Mucosa of descending colon (tissue), 3 donors: ENCODE measurements around the gene FGD5. TPM values are rescaled to one million over a fixed set of nuclear protein-coding genes. Genes with fewer than 3 reads are reported as not detected.
A peak's percentile ranks its signal among the peaks of the same experiment; 100 is the strongest.

Experiments
- ATAC-seq: fragments of 200-7000 bp; cut with Tn5 transposase; one replicate; pipeline ENCODE4 v1.9.1; 2020; ENCODE audit warnings: mild to moderate bottlenecking, moderate library complexity
- DNase-seq, 3 donors: peaks; one replicate each; pipeline ENCODE4 v3.0.0-alpha.2; 2020
- H3K36me3 ChIP-seq: fragments of 200-600 bp; one replicate; pipeline ENCODE4 v1.8.0; 2021; ENCODE audit warnings: low read depth, mild to moderate bottlenecking
- H3K4me1 ChIP-seq: fragments of 200-600 bp; one replicate; pipeline ENCODE4 v1.8.0; 2021; ENCODE audit warnings: low read depth, mild to moderate bottlenecking
- H3K4me3 ChIP-seq: fragments of 200-600 bp; one replicate; pipeline ENCODE4 v1.8.0; 2021; ENCODE audit warnings: mild to moderate bottlenecking
- H3K9me3 ChIP-seq: fragments of 200-600 bp; one replicate; pipeline ENCODE4 v1.8.0; 2021; ENCODE audit warnings: mild to moderate bottlenecking
- intact Hi-C, 2 donors: fragments of 100-400 bp; cut with DNase I in 1 of 2; cut with micrococcal nuclease in 1 of 2; formaldehyde crosslinking; loops; one replicate each; pipeline versions ENCODE4 v1.11.0 to v1.11.1; 2022; cut with DNase I, micrococcal nuclease
- total RNA-seq, 3 donors: library from RNA; stranded (reverse); fragmentation: NEBNext Ultra II Directional in 2 of 3; extraction: Animal tissue kit (Norgen Biotek cat#: 25700) in 2 of 3; gene quantifications; one replicate each; pipeline versions ENCODE4 v1.2.1 to v1.2.4, GENCODE V29; 2021 to 2023
- TF ChIP-seq, protein P1 (sequence below): fragments of 200-600 bp; IDR thresholded peaks from one replicate; pipeline ENCODE4 v1.8.0; 2022; ENCODE audit warnings: antibody characterized with exemption, mild to moderate bottlenecking
- donor health status: DM: no; HTN: no; CAD: no; lungs with moderate emphysema.
- donor health status: DM: no; HTN: no; CAD: no.
- donor health status: DM: no; HTN: yes; CAD: no.

FGD5 gene
- total RNA-seq, 3 donors from 2014 or later: 6.1 to 15.1 (median 9.2) TPM

DNA sequence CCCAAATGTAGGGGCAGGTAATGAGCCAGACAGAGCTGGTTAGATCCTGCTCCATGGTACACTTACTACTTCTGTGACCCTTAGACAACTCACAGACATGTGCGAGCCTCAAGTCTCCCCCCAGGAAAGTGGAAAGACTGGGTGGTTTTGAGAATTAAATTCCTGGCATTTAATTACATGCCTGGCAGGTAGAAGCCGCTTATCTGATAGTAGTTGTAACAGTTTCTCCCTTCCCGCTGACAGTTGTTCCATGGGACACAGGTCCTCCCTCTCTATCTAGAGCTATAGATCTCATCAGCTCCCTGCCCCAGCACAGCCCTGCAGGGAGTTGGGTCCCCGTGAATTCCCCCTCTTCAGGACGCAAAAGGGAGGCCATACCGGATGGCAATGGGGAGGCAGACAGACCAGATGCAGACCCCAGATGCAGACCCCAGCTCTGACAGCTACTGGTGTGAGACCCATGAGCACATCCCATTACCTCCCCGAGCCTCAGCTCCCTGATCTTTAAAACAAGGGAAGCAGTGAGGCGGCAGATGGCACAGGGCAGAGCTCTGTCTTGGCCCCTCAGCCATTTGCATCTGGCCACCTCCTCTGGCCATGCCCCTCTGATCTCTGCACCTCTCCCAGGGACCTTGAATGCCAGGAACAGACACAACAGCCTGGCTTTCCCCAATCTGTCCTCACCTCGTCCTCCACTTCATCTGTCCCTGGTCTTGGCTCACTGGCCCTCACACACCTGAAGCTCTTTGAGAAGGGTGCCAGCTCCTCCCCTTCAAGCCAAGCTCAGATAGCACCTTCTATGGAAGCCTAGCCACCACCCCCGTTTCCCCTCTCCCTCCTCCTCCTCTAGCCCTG, 94.5 kb downstream of the FGD5 start:
- H3K9me3 ChIP-seq: no peaks in the 10 kb centered on the region
- no peak overlapping the region for H3K4me3 ChIP-seq
- TF ChIP-seq, protein P1, sequence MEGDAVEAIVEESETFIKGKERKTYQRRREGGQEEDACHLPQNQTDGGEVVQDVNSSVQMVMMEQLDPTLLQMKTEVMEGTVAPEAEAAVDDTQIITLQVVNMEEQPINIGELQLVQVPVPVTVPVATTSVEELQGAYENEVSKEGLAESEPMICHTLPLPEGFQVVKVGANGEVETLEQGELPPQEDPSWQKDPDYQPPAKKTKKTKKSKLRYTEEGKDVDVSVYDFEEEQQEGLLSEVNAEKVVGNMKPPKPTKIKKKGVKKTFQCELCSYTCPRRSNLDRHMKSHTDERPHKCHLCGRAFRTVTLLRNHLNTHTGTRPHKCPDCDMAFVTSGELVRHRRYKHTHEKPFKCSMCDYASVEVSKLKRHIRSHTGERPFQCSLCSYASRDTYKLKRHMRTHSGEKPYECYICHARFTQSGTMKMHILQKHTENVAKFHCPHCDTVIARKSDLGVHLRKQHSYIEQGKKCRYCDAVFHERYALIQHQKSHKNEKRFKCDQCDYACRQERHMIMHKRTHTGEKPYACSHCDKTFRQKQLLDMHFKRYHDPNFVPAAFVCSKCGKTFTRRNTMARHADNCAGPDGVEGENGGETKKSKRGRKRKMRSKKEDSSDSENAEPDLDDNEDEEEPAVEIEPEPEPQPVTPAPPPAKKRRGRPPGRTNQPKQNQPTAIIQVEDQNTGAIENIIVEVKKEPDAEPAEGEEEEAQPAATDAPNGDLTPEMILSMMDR: no peak
- no peaks in the 10 kb centered on the region for H3K36me3 ChIP-seq
- ATAC-seq: no peak
- intact Hi-C loops: loop anchor here in 1 of 2 donors (10.0 kb wide), 1 partner anchor 118 kb away; no protein-coding TSS in a partner anchor
- no peak for DNase-seq
- no peaks in the 10 kb centered on the region for H3K4me1 ChIP-seq

DNA sequence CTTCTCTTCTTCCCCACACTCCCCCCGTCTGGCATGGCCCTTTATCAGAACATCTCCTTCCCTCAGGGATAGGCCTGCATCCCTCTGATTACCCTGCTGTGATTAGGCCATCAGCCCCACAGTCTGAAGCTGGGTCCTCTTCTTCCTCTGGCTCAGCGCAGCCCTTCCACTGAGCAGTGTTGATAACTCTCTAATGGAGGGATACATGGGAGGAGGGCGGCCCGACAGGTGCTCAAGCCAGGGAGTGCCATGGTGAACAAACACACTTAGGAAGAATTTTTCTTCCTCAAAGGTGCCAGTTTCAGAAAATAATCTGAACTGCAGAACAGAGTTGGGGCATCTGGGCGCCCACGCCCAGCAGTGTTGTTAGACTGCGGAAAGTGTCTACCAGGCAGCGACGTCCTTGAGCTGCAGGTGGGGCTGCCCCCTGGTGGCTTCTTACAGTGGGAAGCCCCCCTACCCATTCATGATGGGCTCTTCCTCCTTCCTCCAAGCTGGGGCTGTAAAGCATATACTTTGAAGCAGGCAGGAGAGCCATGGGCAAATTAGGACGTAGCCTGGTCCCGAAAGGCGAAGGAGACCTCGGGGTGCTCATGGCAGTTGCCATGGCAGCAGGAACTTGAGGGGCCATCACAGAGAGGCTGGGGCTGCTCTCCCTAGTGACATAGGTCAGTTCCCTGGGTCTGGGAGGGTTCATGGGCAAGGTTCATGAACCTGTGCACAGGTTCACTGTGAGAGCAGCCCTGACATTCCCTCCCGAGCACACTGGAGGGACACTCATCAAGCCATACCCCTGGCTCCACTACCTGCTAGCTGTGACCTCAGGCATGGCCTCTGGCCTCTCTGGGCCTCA, 95.4 kb downstream of the FGD5 start:
- Histone ChIP-seq H3K4me3 (no peak overlapping the region), H3K4me1 (no peaks in the 10 kb centered on the region), H3K9me3 (no peaks in the 10 kb centered on the region), H3K36me3 (no peaks in the 10 kb centered on the region)
- TF ChIP-seq, protein P1: no peak
- intact Hi-C loops: loop anchor here in 1 of 2 donors (10.0 kb wide), 1 partner anchor 119 kb away; no protein-coding TSS in a partner anchor
- no peak for DNase-seq
- no peak for ATAC-seq

DNA sequence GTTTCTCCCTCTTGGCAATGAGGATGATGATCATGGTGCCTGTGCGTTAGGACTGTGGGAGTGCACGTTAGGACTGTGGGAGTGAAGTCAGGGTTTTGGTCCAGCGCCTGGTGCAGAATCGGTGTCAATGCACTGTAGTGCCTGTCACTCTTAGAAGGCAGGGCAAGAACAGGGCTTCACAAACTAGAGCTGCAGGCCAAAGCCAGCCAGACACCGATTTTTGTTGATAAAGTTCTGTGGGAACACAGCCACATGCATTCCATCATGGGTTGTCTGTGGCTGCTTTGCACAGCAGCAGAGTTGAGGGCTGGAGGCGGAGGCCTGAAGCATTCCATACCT, 96.0 kb downstream of the FGD5 start:
- ATAC-seq: no peak
- Histone ChIP-seq H3K9me3 (no peaks in the 10 kb centered on the region), H3K36me3 (no peaks in the 10 kb centered on the region), H3K4me1 (no peaks in the 10 kb centered on the region), H3K4me3 (no peak overlapping the region)
- intact Hi-C loops: loop anchor here in 1 of 2 donors (10.0 kb wide), 1 partner anchor 120 kb away; no protein-coding TSS in a partner anchor
- TF ChIP-seq, protein P1: no peak
- no peak for DNase-seq

DNA sequence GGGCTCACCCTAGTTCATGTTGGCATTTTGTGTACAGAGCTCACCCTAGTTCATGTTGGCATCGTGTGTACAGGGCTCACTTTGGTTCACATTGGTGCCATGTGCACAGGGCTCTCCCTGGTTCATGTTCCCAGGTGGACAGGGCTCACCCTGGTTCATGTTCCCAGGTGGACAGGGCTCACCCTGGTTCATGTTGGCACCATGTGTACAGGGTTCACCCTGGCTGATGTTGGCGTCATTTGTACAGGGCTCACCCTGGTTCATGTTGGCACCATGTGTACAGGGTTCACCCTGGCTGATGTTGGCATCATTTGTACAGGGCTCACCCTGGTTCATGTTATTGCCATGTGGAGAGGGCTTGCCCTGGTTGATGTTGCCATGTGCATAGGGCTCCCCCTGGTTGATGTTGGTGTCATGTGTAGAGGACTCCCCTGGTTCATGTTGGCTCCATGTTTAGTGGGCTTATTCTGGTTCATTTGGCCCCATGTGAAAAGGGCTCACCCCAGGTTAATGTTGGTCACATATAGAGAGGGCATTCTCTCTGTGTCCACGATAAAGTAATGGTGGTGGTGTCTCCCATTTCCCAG, 97.0 kb downstream of the FGD5 start:
- peak; percentile 35 for ATAC-seq
- Histone ChIP-seq H3K4me1 (no peaks in the 10 kb centered on the region), H3K4me3 (no peak overlapping the region), H3K9me3 (no peaks in the 10 kb centered on the region), H3K36me3 (no peaks in the 10 kb centered on the region)
- peak in 1 of 3 donors; percentile 47 for DNase-seq
- intact Hi-C loops: loop anchor here in 1 of 2 donors (10.0 kb wide), 1 partner anchor 121 kb away; no protein-coding TSS in a partner anchor
- TF ChIP-seq, protein P1: no peak

DNA sequence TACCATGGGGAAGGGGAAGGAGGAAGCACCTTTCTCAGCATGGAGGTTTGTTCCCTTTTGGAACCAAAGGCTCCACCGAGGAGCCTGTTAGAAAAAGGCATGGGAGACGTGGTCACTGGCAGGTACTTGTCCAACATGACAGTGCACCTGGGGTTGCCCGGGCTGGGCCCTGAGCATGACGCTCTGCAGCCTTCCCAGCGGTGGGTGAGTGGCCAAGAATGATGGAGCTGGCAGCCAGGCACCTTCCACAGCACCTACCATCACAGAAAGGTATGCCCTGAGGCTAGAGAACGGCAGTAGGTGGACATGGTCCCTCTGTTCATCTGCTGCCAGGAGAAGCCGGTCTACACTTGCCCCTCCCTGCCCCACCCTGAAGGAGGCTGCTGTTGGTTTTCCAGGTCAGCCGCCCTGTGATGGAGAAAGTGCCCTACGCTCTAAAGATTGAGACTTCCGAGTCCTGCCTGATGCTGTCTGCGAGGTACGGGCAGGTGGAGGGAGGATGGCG, 99.6 kb downstream of the FGD5 start:
- TF ChIP-seq, protein P1: no peak
- ATAC-seq (no peak), DNase-seq (no peak)
- no peaks in the 10 kb centered on the region for H3K9me3 ChIP-seq
- intact Hi-C loops: loop anchor here in 1 of 2 donors (10.0 kb wide), 1 partner anchor 124 kb away; no protein-coding TSS in a partner anchor
- H3K4me3 ChIP-seq: no peak overlapping the region
- no peaks in the 10 kb centered on the region for H3K36me3 ChIP-seq
- H3K4me1 ChIP-seq: no peaks in the 10 kb centered on the region
